A673 (cell line): ENCODE measurements around the gene TBPL1.

Experiments
- EZH2 ChIP-seq: fragments of 200-600 bp; sonication (generic); IDR thresholded peaks from 2 replicates; pipeline ENCODE4 v1.6.1; 2017; ENCODE audit warnings: borderline replicate concordance, low read depth, mild to moderate bottlenecking, mixed read lengths, antibody characterized with exemption, low read length; ENCODE audit not compliant: poor library complexity, severe bottlenecking
- TF ChIP-seq, protein P1 (sequence below): fragments of 300-800, 200-600 bp; sonication (generic); conservative IDR thresholded peaks from 2 replicates; pipeline ENCODE4 v1.5.1; 2017; ENCODE audit warnings: low read depth, mild to moderate bottlenecking, antibody characterized with exemption, low read length, moderate library complexity, mixed read lengths

DNA sequence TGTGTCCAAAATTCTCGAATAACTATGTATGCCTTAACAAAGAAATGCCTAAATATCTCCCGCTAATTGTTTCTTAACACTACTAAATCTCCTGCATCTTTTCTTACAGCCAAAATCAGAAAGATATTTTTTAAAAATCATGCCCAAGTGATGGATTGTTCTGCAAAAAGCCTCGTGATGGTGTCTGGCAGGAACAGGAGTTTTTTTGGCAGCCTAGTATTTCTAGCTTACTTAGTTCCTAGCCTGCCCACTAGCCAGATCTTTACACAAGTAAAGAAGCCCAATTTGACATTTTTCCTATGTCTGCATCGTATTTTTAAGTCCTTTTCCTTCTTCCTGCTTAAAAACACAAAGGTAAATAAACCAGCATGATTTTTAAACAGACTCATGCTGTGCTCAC, 67.9 kb downstream of the TBPL1 start:
- TF ChIP-seq, protein P1, sequence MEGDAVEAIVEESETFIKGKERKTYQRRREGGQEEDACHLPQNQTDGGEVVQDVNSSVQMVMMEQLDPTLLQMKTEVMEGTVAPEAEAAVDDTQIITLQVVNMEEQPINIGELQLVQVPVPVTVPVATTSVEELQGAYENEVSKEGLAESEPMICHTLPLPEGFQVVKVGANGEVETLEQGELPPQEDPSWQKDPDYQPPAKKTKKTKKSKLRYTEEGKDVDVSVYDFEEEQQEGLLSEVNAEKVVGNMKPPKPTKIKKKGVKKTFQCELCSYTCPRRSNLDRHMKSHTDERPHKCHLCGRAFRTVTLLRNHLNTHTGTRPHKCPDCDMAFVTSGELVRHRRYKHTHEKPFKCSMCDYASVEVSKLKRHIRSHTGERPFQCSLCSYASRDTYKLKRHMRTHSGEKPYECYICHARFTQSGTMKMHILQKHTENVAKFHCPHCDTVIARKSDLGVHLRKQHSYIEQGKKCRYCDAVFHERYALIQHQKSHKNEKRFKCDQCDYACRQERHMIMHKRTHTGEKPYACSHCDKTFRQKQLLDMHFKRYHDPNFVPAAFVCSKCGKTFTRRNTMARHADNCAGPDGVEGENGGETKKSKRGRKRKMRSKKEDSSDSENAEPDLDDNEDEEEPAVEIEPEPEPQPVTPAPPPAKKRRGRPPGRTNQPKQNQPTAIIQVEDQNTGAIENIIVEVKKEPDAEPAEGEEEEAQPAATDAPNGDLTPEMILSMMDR, result no peak
- no peak for TF ChIP-seq EZH2
